NCI-H2107 treated with DMSO at 0.1 percent for 48 hours (cell line): ENCODE measurements around the gene TPST2.

Experiments used
- DNase-seq: peaks from one replicate; lab custom pipeline; 2025; ENCODE audit not compliant: unreplicated experiment; lab: John Stamatoyannopoulos, UW

The TPST2 gene

GRCh38 chr22:26581026-26581425 lies 8.9 kb downstream of the TPST2 start:
- no peak for DNase-seq

GRCh38 chr22:26580240-26580962 lies 9.5 kb downstream of the TPST2 start:
- DNase-seq, result no peak

- no peak for DNase-seq
These were observed 10.5 kb downstream of the TPST2 start for GRCh38 chr22:26579331-26579886.

GRCh38 chr22:26577081-26577480 lies 12.9 kb downstream of the TPST2 start:
- no peak for DNase-seq

- DNase-seq, result no peak
These were observed 13.8 kb downstream of the TPST2 start for GRCh38 chr22:26576026-26576680.

- no peak for DNase-seq
These were observed 15.8 kb downstream of the TPST2 start for GRCh38 chr22:26574001-26574723.

GRCh38 chr22:26573026-26573662 lies 16.8 kb downstream of the TPST2 start:
- no peak for DNase-seq

- DNase-seq, result no peak
These were observed 18.9 kb downstream of the TPST2 start for GRCh38 chr22:26570864-26571525.

- DNase-seq, result no peak
These were observed 19.8 kb downstream of the TPST2 start for GRCh38 chr22:26570115-26570514.

GRCh38 chr22:26568207-26568706 lies 21.7 kb downstream of the TPST2 start:
- peak; percentile 40 for DNase-seq

GRCh38 chr22:26567610-26568009 lies 22.3 kb downstream of the TPST2 start:
- DNase-seq, result no peak

GRCh38 chr22:26566994-26567393 lies 22.9 kb downstream of the TPST2 start:
- DNase-seq, result no peak

- no peak for DNase-seq
These were observed 24.0 kb downstream of the TPST2 start for GRCh38 chr22:26565889-26566288.

- peak; percentile 20 for DNase-seq
These were observed 24.8 kb downstream of the TPST2 start for GRCh38 chr22:26565181-26565580.

GRCh38 chr22:26564672-26565071 lies 25.3 kb downstream of the TPST2 start:
- DNase-seq, result no peak

GRCh38 chr22:26564181-26564580 lies 25.8 kb downstream of the TPST2 start:
- no peak for DNase-seq

- DNase-seq, result no peak
These were observed 26.9 kb downstream of the TPST2 start for GRCh38 chr22:26563022-26563421.

- no peak for DNase-seq
These were observed 28.0 kb downstream of the TPST2 start for GRCh38 chr22:26561756-26562417.

GRCh38 chr22:26559961-26560575 lies 29.9 kb downstream of the TPST2 start:
- no peak for DNase-seq
